ENCODE data around the gene ANKRD44.

ANKRD44 gene

DNA sequence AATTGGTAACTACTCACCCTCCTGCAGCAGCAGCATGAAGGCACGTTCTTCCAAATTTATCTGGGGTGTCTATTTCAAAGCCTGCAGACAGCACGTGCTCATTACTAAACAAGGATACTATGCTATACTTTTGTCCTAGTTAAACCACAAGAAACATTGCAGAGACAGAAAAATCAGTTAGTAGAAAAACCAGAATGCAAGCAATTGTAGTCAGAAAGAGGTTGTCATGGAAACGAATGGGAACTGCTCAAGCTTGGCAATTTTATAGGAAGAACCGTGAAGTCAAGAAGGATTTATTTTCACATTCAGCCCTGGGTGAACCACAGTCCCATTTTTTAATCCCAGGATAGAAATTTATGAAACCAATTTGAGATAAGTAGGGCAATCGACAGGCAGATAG, 221.9 kb downstream of the ANKRD44 start:
- peaks cover 26% of the 10 kb centered on the region for H3K4me1 Mint-ChIP-seq
- H3K27me3 Mint-ChIP-seq = no peaks in the 10 kb centered on the region
- H3K27ac Mint-ChIP-seq = peak overlapping the region; percentile 66
- peaks cover 22% of the 10 kb centered on the region for H3K36me3 Mint-ChIP-seq
- no peak overlapping the region for H3K4me3 Mint-ChIP-seq
- H3K9me3 Mint-ChIP-seq = no peaks in the 10 kb centered on the region

DNA sequence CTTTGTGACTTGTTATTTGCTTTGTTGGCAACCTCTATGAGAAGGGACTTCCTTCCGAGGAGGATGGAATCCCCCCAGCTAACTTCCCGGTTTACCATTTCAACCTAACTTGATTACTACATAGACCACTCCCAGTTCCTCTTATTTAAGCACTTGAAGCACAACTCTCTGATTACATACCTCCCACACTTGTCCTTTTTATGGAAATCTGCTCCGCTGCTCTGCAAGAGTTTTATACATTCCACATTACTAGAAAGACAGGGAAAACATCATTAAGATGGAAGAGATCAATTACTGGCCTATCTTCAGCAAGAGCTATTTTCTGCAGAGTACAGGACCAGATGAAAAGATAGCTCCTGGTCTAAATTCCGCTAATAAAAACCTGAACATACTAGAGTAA, 224.1 kb downstream of the ANKRD44 start:
- no peak overlapping the region for H3K4me3 Mint-ChIP-seq
- H3K36me3 Mint-ChIP-seq = peaks cover 27% of the 10 kb centered on the region
- H3K9me3 Mint-ChIP-seq = no peaks in the 10 kb centered on the region
- no peak overlapping the region for H3K27ac Mint-ChIP-seq
- no peaks in the 10 kb centered on the region for H3K27me3 Mint-ChIP-seq
- H3K4me1 Mint-ChIP-seq = peaks cover 23% of the 10 kb centered on the region

DNA sequence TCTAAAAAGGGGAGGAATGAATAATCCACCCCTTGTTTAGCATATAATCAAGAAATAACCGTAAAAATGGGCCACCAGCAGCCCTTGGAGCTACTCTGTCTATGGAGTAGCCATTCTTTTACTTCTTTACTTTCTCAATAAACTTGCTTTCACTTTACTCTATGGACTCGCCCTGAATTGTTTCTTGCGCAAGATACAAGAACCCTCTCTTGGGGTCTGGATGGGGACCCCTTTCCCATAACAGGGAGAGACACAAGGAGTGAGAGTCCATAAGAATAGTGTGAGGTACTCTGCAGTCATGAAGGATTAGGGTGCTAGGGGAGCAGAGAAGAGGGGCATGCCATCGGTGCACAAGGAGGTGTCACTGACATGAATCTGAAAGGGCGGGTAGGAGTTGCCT, 224.9 kb downstream of the ANKRD44 start:
- peaks cover 22% of the 10 kb centered on the region for H3K4me1 Mint-ChIP-seq
- no peaks in the 10 kb centered on the region for H3K27me3 Mint-ChIP-seq
- H3K9me3 Mint-ChIP-seq = no peaks in the 10 kb centered on the region
- H3K4me3 Mint-ChIP-seq = no peak overlapping the region
- H3K27ac Mint-ChIP-seq = no peak overlapping the region
- H3K36me3 Mint-ChIP-seq = peaks cover 34% of the 10 kb centered on the region

DNA sequence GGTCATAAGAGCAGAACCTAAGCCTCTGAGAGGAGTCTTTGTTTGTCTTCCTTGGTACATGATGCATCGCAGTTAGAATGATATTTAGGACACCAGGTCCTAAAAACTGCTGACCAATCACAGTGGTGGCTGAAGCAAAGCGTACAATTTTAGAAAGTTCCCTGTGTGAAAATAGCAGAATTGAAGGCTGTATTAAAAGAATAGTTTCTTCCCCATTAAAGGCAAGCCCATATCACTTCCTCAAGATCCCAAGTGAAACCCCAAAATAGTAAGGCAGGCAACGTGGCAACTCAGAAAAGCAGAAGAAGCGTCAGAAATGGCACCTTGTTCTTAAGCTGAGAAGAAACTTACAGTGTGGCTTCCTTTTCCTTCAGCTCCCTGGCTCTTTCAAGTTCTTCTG, 229.3 kb downstream of the ANKRD44 start:
- H3K9me3 Mint-ChIP-seq = no peaks in the 10 kb centered on the region
- H3K36me3 Mint-ChIP-seq = peaks cover 48% of the 10 kb centered on the region
- no peak overlapping the region for H3K4me3 Mint-ChIP-seq
- H3K4me1 Mint-ChIP-seq = peaks cover 18% of the 10 kb centered on the region
- H3K27ac Mint-ChIP-seq = no peak overlapping the region
- H3K27me3 Mint-ChIP-seq = no peaks in the 10 kb centered on the region

- Mint-ChIP-seq H3K9me3 (no peaks in the 10 kb centered on the region), H3K27ac (peak overlapping the region; percentile 62), H3K4me1 (peaks cover 22% of the 10 kb centered on the region), H3K27me3 (no peaks in the 10 kb centered on the region), H3K36me3 (peaks cover 50% of the 10 kb centered on the region), H3K4me3 (no peak overlapping the region)
Measured at GRCh38 chr2:197080578-197081216, 229.9 kb downstream of the ANKRD44 start.

DNA sequence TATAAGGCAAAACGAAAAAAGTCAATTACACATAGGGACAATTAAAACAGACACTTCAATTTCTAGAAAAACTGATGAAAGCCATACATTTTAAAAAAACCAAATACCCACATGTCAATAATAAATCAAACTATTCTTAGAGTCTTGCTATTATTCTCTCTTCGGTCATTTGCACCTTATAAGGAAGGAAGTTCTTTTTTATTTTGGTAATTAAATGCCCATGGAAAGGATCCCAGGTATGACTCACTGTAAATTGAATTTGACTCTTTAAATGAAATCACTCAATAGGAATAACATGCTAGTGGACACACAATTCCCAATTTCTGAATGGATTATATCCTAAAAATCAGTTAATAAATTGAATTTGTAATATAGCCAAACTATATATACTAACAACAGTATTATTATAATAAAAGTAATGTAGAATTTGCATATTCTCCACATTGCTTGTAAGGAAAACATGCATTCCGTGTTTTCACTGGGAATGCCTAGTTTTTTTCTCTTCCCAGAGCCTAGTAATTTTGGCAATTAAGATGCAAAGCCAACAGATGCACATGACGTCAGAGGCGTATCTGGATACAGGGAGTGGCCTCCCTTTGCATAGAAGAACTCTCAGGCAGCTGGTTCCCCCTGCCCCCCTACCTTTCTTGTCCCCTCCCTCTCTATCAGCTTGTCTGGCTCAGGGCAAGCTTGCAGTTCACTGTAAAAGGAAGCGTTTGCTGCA, 230.6 kb downstream of the ANKRD44 start:
- no peaks in the 10 kb centered on the region for H3K9me3 Mint-ChIP-seq
- peaks cover 22% of the 10 kb centered on the region for H3K4me1 Mint-ChIP-seq
- H3K27me3 Mint-ChIP-seq = no peaks in the 10 kb centered on the region
- H3K27ac Mint-ChIP-seq = no peak overlapping the region
- H3K4me3 Mint-ChIP-seq = no peak overlapping the region
- peaks cover 51% of the 10 kb centered on the region for H3K36me3 Mint-ChIP-seq

DNA sequence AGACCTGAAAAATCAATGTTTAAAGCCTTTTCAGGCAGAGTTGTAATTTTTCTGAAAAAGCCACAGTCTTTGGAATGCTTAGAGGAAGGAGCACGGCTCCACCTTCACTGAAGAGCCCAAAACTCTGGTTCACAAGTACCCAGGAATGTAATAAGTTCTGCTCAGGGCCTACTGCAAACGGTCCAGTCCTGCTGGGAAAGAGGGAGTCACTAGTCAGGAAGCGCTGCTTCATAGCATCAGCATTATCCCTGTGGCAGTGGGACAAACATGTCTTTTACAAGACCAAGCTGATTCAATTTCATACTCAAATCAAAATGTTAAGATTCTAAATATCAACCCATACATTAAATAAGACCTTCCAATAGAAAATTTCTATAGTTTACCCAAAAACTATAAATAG, 231.2 kb downstream of the ANKRD44 start:
- H3K9me3 Mint-ChIP-seq = no peaks in the 10 kb centered on the region
- peak overlapping the region; percentile 80 for H3K27ac Mint-ChIP-seq
- H3K27me3 Mint-ChIP-seq = no peaks in the 10 kb centered on the region
- H3K4me1 Mint-ChIP-seq = peaks cover 28% of the 10 kb centered on the region
- H3K36me3 Mint-ChIP-seq = peaks cover 54% of the 10 kb centered on the region
- no peak overlapping the region for H3K4me3 Mint-ChIP-seq

DNA sequence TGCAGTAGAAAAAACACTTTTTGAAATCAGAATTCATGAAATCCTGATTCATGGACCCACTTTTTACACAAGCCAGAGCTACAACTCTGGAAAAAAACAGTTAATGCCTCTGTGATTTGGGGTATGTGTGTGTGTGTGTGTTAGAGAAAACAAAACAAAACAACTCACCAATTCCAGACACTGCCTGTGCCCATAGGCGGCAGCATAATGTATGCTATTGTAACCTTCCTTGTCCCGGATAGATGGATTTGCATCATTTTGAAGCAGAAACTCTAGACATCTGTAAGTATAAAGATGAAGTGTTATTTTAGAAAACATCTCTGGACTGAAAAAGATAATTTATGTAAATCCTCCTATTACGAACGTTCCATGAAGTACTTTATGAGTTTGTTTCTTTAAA, 232.0 kb downstream of the ANKRD44 start:
- H3K4me1 Mint-ChIP-seq = peaks cover 32% of the 10 kb centered on the region

GRCh38 chr2:197077336-197077735, 233.2 kb downstream of the ANKRD44 start:
- peaks cover 44% of the 10 kb centered on the region for H3K4me1 Mint-ChIP-seq
- H3K27ac Mint-ChIP-seq = peak overlapping the region; percentile 53
- no peaks in the 10 kb centered on the region for H3K27me3 Mint-ChIP-seq
- H3K4me3 Mint-ChIP-seq = no peak overlapping the region
- no peaks in the 10 kb centered on the region for H3K9me3 Mint-ChIP-seq
- peaks cover 59% of the 10 kb centered on the region for H3K36me3 Mint-ChIP-seq

More for the DNA sequence above, 232.0 kb downstream of the ANKRD44 start:
- peaks cover 56% of the 10 kb centered on the region for H3K36me3 Mint-ChIP-seq
- H3K9me3 Mint-ChIP-seq = no peaks in the 10 kb centered on the region
- H3K4me3 Mint-ChIP-seq = no peak overlapping the region
- no peak overlapping the region for H3K27ac Mint-ChIP-seq
- no peaks in the 10 kb centered on the region for H3K27me3 Mint-ChIP-seq

DNA sequence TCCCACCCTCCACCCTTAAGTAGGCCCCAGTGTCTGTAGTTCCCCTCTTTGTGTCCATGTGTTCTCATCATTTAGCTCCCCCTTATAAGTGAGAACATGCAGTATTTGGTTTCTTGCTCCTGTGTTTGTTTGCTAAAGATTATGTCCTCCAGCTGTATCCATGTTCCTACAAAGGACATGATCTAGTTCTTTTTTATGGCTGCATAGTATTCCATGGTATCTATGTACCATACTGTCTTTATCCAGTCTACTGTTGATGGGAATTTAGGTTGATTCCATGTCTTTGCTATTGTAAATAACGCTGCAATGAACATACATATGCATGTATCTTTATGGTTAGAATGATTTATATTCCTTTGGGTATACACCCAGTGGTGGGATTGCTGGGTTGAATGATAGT, 233.9 kb downstream of the ANKRD44 start:
- Mint-ChIP-seq H3K4me3 (no peak overlapping the region), H3K27ac (peak overlapping the region; percentile 39), H3K36me3 (peaks cover 55% of the 10 kb centered on the region), H3K27me3 (no peaks in the 10 kb centered on the region), H3K9me3 (no peaks in the 10 kb centered on the region), H3K4me1 (peaks cover 51% of the 10 kb centered on the region)

- Mint-ChIP-seq H3K4me3 (no peak overlapping the region), H3K27me3 (no peaks in the 10 kb centered on the region), H3K27ac (no peak overlapping the region), H3K4me1 (peaks cover 58% of the 10 kb centered on the region), H3K36me3 (peaks cover 57% of the 10 kb centered on the region), H3K9me3 (no peaks in the 10 kb centered on the region)
Measured at GRCh38 chr2:197075754-197076337, 234.7 kb downstream of the ANKRD44 start.

DNA sequence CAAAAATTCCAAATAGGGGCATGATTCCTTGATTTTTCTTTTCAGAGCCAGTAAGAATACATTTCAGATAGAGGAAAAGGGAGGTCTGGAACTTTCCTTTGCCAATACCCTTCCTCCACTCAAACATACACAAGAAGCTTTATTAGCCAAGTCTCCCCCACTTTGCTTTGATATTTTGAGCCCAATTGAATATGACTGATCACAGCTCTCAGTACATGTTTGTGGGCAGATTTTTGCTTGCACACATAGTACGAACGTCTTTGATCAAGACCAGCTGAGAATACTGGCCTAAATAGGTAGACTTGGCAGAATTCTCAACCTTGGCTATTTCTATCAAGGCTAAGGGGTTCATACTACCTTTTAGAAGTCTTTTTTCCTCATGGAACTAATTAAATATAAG, 235.3 kb downstream of the ANKRD44 start:
- Mint-ChIP-seq H3K9me3 (no peaks in the 10 kb centered on the region), H3K36me3 (peaks cover 56% of the 10 kb centered on the region), H3K27ac (no peak overlapping the region), H3K4me3 (no peak overlapping the region), H3K27me3 (no peaks in the 10 kb centered on the region), H3K4me1 (peaks cover 59% of the 10 kb centered on the region)

- peak overlapping the region; percentile 26 for H3K4me3 Mint-ChIP-seq
- H3K27me3 Mint-ChIP-seq = no peaks in the 10 kb centered on the region
- peak overlapping the region; percentile 95 for H3K27ac Mint-ChIP-seq
- peaks cover 65% of the 10 kb centered on the region for H3K4me1 Mint-ChIP-seq
- H3K9me3 Mint-ChIP-seq = no peaks in the 10 kb centered on the region
- peaks cover 63% of the 10 kb centered on the region for H3K36me3 Mint-ChIP-seq
Measured at GRCh38 chr2:197073701-197074433, 236.7 kb downstream of the ANKRD44 start.

GRCh38 chr2:197073270-197073669, 237.3 kb downstream of the ANKRD44 start:
- H3K4me1 Mint-ChIP-seq = peaks cover 62% of the 10 kb centered on the region
- H3K9me3 Mint-ChIP-seq = no peaks in the 10 kb centered on the region
- peaks cover 64% of the 10 kb centered on the region for H3K36me3 Mint-ChIP-seq
- H3K27me3 Mint-ChIP-seq = no peaks in the 10 kb centered on the region
- H3K4me3 Mint-ChIP-seq = no peak overlapping the region
- peak overlapping the region; percentile 95 for H3K27ac Mint-ChIP-seq

DNA sequence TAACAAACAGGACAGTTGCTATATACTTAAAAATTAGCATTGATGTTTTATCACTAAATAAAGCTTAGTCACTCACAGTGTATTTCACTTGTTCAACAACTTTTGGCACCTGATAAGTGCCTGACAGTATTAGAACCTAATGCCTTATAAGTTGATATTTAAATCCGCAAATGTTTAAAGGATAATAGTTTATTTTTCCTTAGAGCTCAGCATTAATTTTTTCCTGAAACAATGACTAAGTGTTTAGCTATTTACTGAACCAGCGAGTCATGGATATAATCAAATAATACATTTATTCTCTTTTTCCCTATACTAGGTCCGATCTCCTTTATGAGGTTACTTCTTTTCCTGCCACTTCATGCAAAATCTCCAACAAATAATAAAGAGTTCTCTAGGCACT, 238.0 kb downstream of the ANKRD44 start:
- Mint-ChIP-seq H3K4me1 (peaks cover 62% of the 10 kb centered on the region), H3K27ac (peak overlapping the region; percentile 95), H3K36me3 (peaks cover 62% of the 10 kb centered on the region), H3K9me3 (no peaks in the 10 kb centered on the region), H3K4me3 (peak overlapping the region; percentile 43), H3K27me3 (no peaks in the 10 kb centered on the region)

Data from activated naive CD4-positive, alpha-beta T cell treated with anti-CD3 and anti-CD28 coated beads, Interleukin-2, amount 50 U/mL, for 24 hours (primary cell).